Fibroblast of skin of left biceps (primary cell): ENCODE measurements around the gene ID2.

Experiments used
- DNase-seq, 2 experiments: peaks; one replicate each; pipeline ENCODE4 v3.0.0-alpha.2; 2013; ENCODE audit warnings: low read depth in 2 of 2

Gene ID2

DNA sequence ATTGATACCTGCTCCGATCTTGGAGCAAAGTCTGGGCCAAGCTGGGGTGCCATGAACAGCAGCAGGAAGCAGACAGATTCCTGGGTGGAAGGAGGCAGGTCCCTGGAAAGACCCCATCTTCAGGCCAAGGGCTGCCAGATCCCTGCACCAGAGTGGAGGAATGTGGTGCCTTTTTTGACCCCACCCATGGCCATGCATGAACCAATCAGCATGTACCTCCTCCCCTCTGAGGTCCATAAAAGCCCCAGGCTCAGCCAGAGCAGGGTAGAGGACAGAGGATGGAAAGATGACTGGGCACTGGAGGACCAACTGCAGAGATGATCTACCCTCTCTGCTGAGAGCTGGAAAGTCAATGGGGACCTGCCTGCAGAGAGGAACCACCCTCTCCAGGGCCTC, 34.4 kb upstream of the ID2 start:
- no peak for DNase-seq

DNA sequence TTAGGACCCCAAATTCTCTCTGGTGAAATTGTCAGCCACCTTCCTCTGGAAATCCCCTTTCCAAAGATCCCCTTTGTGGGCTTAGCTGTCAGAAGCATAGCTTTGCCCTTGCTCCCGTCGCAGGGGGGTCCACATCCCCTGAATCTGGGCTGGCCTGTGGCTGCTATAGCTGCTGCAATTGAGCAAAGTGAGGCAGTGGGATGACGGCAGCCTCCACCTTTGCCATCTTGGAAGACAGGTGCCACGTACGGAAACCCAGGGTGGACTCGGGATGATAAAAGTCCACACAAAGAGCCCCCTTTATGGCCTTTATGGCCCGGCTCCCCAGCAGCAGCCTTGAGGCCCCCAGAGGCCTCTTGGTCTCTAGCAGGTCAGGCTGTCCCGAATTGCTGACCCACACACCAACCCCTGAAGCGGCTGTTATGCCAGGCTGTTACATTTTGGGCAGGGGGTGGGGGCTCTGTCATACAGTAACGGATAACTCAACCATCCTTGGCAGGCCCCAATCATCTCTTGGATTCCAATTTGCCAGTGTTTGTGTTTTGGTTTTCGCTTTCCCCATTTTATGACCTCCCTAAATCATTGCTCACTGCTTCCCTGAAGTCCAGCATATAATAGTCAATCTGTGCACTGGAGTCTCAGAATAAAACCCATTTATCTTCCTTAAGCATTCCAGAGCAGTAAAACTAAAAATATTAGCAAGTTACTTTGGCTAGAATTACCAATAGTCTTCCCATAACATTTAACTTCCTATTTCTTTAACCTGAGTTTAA, 33.2 kb upstream of the ID2 start:
- DNase-seq = no peak

GRCh38 chr2:8649718-8650117, 32.1 kb upstream of the ID2 start:
- DNase-seq = no peak

- no peak for DNase-seq
These were observed 31.6 kb upstream of the ID2 start for GRCh38 chr2:8650256-8650655.

DNA sequence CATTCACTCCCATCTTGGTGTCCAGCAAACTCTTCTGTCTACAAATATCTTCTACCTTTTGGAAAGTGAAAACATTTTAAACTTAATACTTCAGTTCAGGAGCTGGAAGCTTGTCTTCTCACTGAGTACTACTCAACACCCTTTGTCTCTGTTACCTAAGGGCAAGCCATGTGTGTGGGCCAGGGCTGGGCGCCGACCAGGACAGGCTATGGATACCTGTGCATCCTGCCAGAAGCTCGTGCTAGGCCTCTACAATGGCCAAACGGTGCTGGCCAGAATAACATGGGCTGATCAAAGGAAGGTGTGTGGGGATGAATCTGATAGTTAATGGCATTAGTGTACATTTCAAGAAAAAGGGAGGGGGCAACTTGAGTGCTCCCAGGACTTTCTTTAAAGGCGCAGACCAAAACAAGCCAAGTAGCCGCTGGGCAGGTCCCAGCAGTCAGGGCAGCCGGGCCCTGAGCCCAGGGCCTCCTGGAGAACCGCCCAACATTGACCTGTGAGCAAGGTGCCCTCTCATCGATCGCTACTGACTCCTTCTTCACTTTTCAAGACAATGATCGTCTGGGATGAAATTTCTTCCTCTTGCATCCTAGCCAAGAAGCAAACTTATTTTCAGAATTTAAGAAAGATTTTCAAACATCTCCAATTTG, 29.0 kb upstream of the ID2 start:
- DNase-seq = no peak

- no peak for DNase-seq
These were observed 28.4 kb upstream of the ID2 start for GRCh38 chr2:8653485-8653884.

DNA sequence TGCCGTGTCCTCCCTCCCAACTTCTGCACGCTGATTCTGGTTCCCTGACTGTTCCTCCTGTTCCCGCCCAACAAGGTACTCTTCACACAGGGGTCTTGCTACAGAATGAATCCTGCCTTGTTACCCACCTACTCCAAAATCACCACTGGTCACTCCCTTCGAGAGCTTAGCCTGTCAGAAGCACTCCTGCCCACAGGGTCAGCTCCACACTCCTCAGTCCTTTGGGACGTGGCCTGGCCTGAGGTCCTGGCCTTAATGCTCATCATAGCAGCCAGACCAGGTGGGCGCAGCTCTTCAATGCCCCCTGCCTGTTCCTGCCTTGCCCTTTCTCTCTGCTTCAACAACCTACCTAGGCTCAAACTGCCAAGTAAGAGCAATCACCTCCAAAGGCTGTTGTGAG, 27.8 kb upstream of the ID2 start:
- DNase-seq = no peak

GRCh38 chr2:8654483-8654882, 27.4 kb upstream of the ID2 start:
- DNase-seq = no peak

- no peak for DNase-seq
These were observed 25.7 kb upstream of the ID2 start for GRCh38 chr2:8656160-8656641.

DNA sequence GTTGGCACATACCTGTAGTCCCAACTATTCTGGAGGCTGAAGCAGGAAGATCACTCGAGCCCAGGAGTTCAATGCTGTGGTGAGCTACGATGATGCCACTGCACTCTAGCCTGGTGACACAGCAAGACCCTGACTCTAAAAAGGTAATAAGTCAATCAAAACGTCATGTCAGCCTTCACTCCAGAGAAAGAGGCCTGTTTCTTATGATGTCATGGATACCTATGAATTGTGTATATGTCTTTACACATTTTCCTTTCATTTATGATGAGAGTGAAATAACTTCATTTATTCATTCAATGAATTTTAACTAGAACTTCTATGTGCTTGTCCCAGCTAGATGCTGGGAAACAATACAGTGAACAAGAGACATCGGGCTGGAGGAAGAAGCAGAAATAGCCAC, 25.0 kb upstream of the ID2 start:
- DNase-seq = no peak

- DNase-seq = no peak
These were observed 24.3 kb upstream of the ID2 start for GRCh38 chr2:8657423-8658062.

- DNase-seq = no peak
These were observed 23.6 kb upstream of the ID2 start for GRCh38 chr2:8658064-8658862.

DNA sequence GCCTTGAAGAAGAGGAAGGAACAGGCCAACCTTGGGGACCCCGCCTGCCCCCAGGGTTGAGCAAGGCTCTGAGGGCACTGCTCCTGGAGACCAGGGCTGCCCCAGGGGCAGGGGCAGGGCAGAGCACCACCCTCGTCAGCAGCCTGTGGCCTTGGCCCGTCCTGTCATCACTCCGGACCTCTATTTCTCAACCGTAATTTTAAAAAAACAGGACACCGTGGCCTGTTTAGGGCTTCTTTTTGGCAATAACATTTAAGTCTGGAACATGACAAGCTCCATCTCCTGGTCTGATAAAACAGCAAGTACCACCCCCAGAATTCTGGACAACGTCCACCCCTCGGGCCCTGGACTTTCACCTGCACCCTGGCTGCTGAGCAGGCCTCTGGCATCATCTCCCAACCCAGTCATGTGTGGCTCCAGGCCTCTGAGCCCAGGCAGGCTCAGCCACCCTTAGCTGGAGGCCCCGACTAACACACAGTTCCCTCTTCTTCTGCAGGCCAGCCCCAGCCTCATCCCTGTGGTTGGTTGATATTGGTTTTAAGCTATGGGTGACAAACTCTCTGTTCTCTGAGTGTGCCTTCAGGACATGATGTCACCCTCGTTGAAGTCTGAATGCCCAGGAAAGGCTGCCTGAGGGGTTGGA, 22.6 kb upstream of the ID2 start:
- no peak for DNase-seq

GRCh38 chr2:8659735-8660492, 21.9 kb upstream of the ID2 start:
- DNase-seq = no peak

- no peak for DNase-seq
These were observed 20.6 kb upstream of the ID2 start for GRCh38 chr2:8661235-8661634.

DNA sequence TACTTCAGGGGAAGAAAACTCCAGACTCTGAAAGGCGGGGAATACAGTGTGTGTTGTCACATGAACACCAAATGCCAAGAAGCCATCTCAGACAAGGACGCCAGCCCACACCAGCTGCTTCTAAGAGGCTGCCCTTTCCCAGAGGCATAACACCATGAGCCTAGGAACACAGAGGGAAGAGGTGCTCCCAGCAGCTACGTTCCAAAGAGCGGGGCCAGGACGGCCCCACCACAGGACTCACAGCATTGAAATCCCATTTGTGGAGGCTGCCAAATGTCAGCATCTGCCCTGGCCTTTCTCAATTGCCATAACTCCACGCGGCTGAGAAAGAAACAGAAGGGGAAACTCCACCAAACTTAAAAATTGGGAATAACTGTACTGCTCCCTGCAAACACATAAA, 20.1 kb upstream of the ID2 start:
- no peak for DNase-seq

DNA sequence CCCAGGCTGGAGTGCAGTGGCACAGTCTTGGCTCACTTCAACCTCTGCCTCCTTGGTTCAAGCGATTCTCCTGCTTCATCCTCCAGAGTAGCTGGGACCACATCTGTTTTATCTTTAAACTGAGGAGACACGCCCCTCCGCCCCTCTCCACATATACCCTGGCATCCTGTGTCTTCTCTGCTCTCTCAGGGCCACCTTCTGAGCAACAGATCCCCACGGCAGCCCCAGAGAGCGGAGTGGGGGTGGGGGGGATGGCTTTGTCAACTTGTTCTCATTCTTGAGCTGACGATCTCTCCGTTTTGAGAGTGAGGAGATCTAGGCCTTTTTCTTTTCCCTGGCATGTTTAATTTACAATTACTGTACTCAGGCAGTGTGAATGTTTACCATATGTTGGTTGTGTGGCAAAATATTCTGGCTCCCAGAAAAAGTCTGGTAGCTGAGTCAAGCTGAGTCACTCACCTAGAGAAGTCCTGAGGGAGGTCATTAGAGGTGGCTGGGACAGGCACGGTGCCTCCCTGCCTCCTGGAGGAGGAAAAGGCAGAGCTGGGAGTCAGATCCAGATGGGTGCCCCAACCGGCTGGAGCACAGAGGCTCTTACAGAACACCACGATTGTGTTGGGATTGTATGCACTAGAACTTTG, 19.5 kb upstream of the ID2 start:
- peak in 1 of 2 experiments; percentile 67 for DNase-seq

- DNase-seq = no peak
These were observed 17.9 kb upstream of the ID2 start for GRCh38 chr2:8663997-8664396.

GRCh38 chr2:8666581-8666980, 15.3 kb upstream of the ID2 start:
- DNase-seq = no peak

- DNase-seq = no peak
These were observed 13.9 kb upstream of the ID2 start for GRCh38 chr2:8667896-8668512.
